Lower lobe of right lung (tissue), 2 donors: ENCODE data around the gene TTLL1. TPM values are rescaled to one million over a fixed set of nuclear protein-coding genes. Genes with fewer than 3 reads are reported as not detected.

Source experiments
- ATAC-seq, 2 donors: fragments of 200-7000 bp; cut with Tn5 transposase; one replicate each; pipeline ENCODE4 v1.9.1; 2020 to 2022; ENCODE audit warnings: mild to moderate bottlenecking in 2 of 2, moderate library complexity in 2 of 2
- DNase-seq: peaks from one replicate; pipeline ENCODE4 v3.0.0-alpha.2; 2020
- H3K27ac ChIP-seq: fragments of 200-600 bp; one replicate; pipeline ENCODE4 v1.8.0; 2022
- H3K27me3 ChIP-seq: fragments of 200-600 bp; one replicate; pipeline ENCODE4 v1.8.0; 2022; ENCODE audit warnings: low read depth
- H3K36me3 ChIP-seq: fragments of 200-600 bp; one replicate; pipeline ENCODE4 v1.8.0; 2022; ENCODE audit warnings: mild to moderate bottlenecking
- H3K4me1 ChIP-seq: fragments of 200-600 bp; one replicate; pipeline ENCODE4 v1.8.0; 2022
- H3K4me3 ChIP-seq: fragments of 200-600 bp; one replicate; pipeline ENCODE4 v1.8.0; 2022; ENCODE audit warnings: mild to moderate bottlenecking
- H3K9me3 ChIP-seq: fragments of 200-600 bp; one replicate; pipeline ENCODE4 v1.8.0; 2022
- CTCF ChIP-seq: fragments of 200-600 bp; IDR thresholded peaks from one replicate; pipeline ENCODE4 v1.8.0; 2022; ENCODE audit warnings: antibody characterized with exemption, mild to moderate bottlenecking
- intact Hi-C: fragments of 100-400 bp; cut with DNase I; formaldehyde crosslinking; loops from one replicate; pipeline ENCODE4 v1.11.0; 2022
- total RNA-seq: library from RNA; stranded (reverse); fragmentation: NEBNext Ultra II Directional; extraction: Animal tissue kit (Norgen Biotek cat#: 25700); gene quantifications from one replicate; pipeline ENCODE4 v1.2.1, GENCODE V29; 2021
- donor health status: DM: no; HTN: yes; CAD: no; lungs with severe emphysema.

The TTLL1 gene
- total RNA-seq, 1 donor from 2014 or later, result 5.4 TPM

- TF ChIP-seq CTCF, result no peak
- H3K36me3 ChIP-seq, result no peaks in the 10 kb centered on the region
- no peak overlapping the region for H3K4me3 ChIP-seq
- H3K4me1 ChIP-seq, result peaks cover 16% of the 10 kb centered on the region
- no peak overlapping the region for H3K27ac ChIP-seq
- ATAC-seq (peak; percentile 42 to 50), DNase-seq (no peak)
- H3K9me3 ChIP-seq, result no peaks in the 10 kb centered on the region
- intact Hi-C loops, result no loop called here
- peaks cover 17% of the 10 kb centered on the region for H3K27me3 ChIP-seq
These were observed 25.8 kb upstream of the TTLL1 start for GRCh38 chr22:43114958-43115357.

- peaks cover 19% of the 10 kb centered on the region for H3K4me1 ChIP-seq
- no peak for TF ChIP-seq CTCF
- H3K27me3 ChIP-seq, result peaks cover 17% of the 10 kb centered on the region
- no peaks in the 10 kb centered on the region for H3K36me3 ChIP-seq
- no peak overlapping the region for H3K4me3 ChIP-seq
- intact Hi-C loops, result no loop called here
- H3K9me3 ChIP-seq, result no peaks in the 10 kb centered on the region
- peak; percentile 57 for DNase-seq
- no peak for ATAC-seq
- no peak overlapping the region for H3K27ac ChIP-seq
These were observed 24.5 kb upstream of the TTLL1 start for GRCh38 chr22:43113526-43114251.

DNA sequence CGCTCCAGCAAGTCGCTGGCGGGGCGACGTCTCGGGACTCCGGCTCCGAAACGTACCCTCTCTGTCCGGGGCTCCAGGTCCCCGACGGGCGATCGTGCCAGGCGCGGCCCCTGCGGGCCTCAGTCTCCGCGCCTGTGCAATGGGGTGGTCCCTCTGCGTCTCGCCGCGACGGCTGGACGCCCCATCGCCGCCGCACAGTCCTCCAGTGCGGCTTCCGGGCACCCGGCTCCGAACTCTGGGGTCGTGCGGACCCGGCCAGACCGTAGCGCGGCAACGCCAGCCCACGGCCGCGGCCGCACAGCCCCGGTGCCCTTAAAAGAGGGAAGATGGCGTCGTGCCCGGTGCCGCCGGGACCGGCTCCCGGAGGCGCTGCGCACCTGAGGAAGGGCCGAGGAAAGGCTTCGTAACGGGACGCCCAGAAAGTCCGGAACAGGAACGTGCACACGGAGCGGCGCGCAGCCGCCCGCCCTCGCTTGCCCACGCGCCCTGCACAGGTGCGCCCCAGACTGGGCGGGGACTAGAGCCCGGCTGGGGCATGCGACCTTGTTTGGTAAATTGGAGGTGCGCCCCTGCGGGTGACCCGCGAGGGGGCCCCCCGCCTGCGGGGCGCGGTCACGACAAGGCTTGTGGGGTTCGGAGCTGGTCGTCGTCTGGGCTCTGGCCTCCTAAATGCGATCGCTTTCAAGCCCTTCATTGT lies 21.9 kb upstream of the TTLL1 start:
- no peaks in the 10 kb centered on the region for H3K36me3 ChIP-seq
- intact Hi-C loops, result no loop called here
- peak overlapping the region; percentile 54 for H3K27ac ChIP-seq
- DNase-seq (peak; percentile 75), ATAC-seq (peak; percentile 82 to 84)
- peaks cover 17% of the 10 kb centered on the region for H3K27me3 ChIP-seq
- no peak for TF ChIP-seq CTCF
- no peaks in the 10 kb centered on the region for H3K9me3 ChIP-seq
- H3K4me3 ChIP-seq, result peak overlapping the region; percentile 75
- H3K4me1 ChIP-seq, result peaks cover 19% of the 10 kb centered on the region

- H3K36me3 ChIP-seq, result no peaks in the 10 kb centered on the region
- H3K9me3 ChIP-seq, result no peaks in the 10 kb centered on the region
- H3K4me3 ChIP-seq, result peak within 1 kb of the TSS; percentile 75
- peak; percentile 69 for DNase-seq
- peaks cover 17% of the 10 kb centered on the region for H3K27me3 ChIP-seq
- no peak for TF ChIP-seq CTCF
- peak; percentile 78 to 83 for ATAC-seq
- H3K4me1 ChIP-seq, result peaks cover 19% of the 10 kb centered on the region
- intact Hi-C loops, result no loop called here
- peak within 1 kb of the TSS; percentile 54 for H3K27ac ChIP-seq
These were observed 21.3 kb upstream of the TTLL1 start, which contains the start of gene BIK for GRCh38 chr22:43110444-43110926. Gene BIK (plus strand): TSS chr22:43110750. CDS start chr22:43124023, 13,273 bp downstream.

DNA sequence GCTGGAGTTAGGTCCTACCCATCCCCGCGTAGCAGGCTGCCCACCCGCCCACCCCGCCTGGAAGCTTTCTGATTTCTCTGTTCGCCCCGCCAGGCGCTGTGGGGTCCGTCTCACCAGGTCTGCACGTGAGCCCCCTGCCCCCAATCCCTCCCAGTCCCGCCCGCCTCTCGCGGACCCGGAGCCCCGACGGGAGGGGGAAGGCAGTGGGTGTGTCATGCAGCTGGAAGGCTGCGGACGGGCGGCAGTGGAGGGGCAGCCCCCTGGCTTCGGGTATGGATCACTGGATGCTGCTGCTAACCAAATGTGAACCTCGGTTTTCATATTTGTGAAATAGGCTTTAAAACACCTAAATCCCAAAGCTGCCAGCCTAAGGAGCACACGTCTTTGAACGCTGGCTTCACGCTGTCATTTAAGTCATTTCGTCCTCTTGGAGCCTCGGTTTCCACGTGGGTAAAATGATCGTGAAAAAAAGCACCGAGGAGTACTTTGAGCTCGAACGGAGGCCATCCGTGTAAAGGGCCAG lies 20.8 kb upstream of the TTLL1 start:
- Histone ChIP-seq H3K9me3 (no peaks in the 10 kb centered on the region), H3K4me3 (peak overlapping the region; percentile 75), H3K4me1 (peaks cover 19% of the 10 kb centered on the region), H3K36me3 (no peaks in the 10 kb centered on the region), H3K27ac (no peak overlapping the region), H3K27me3 (peaks cover 17% of the 10 kb centered on the region)
- DNase-seq, result no peak
- intact Hi-C loops, result no loop called here
- no peak for TF ChIP-seq CTCF
- no peak for ATAC-seq
